Ovary (tissue), 3 donors: ENCODE measurements around the gene GPR183.

Source experiments
- POLR2A ChIP-seq: fragments of 450-650 bp; IDR thresholded peaks from one replicate; pipeline ENCODE4 v1.6.1; 2017; ENCODE audit warnings: antibody characterized with exemption, mild to moderate bottlenecking, moderate library complexity
- TF ChIP-seq, protein P1 (sequence below), 3 donors: fragments of 450-650 bp in 2 of 3; fragments of 200-600 bp in 1 of 3; IDR thresholded peaks; one replicate each; pipeline versions ENCODE4 v1.5.1 to v1.8.0; 2016 to 2022; ENCODE audit warnings: antibody characterized with exemption in 3 of 3, mild to moderate bottlenecking in 1 of 3
- donor health status: DM: no; HTN: no; CAD: no.

DNA sequence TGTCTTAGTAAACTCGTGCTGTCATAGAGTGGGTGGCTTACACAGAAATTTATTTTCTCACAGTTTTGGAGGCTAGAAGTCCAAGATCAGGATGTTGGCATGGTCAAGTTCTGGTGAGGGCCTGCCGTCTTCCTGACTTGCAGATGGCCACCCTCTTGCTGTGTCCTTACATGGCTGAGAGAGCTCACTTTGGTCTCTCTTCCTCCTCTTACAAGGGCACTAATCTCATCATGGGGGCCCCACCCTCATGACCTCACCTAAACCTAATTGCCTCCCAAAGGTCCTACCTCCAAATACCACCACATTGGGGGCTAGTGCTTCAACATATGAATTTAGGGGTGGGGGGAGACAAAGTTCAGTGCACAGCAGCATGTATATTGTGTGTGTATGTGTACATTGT is 34.7 kb downstream of the GPR183 start:
- TF ChIP-seq, protein P1, sequence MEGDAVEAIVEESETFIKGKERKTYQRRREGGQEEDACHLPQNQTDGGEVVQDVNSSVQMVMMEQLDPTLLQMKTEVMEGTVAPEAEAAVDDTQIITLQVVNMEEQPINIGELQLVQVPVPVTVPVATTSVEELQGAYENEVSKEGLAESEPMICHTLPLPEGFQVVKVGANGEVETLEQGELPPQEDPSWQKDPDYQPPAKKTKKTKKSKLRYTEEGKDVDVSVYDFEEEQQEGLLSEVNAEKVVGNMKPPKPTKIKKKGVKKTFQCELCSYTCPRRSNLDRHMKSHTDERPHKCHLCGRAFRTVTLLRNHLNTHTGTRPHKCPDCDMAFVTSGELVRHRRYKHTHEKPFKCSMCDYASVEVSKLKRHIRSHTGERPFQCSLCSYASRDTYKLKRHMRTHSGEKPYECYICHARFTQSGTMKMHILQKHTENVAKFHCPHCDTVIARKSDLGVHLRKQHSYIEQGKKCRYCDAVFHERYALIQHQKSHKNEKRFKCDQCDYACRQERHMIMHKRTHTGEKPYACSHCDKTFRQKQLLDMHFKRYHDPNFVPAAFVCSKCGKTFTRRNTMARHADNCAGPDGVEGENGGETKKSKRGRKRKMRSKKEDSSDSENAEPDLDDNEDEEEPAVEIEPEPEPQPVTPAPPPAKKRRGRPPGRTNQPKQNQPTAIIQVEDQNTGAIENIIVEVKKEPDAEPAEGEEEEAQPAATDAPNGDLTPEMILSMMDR (IDR thresholded peaks at IDR 0.05), result no peak
- TF ChIP-seq POLR2A, result no peak
